Smooth muscle cell (in vitro differentiated cells): ENCODE data around the gene MRPL28. TPM values are rescaled to one million over a fixed set of nuclear protein-coding genes. Genes with fewer than 3 reads are reported as not detected.
"Not testable (repeated sequence)": the region's sequence is repeated elsewhere in the genome, so short reads cannot be mapped to it uniquely, and the experiment has no call there.

Experiments
- DNase-seq: peaks from one replicate; lab custom pipeline; 2025; ENCODE audit not compliant: unreplicated experiment; lab: John Stamatoyannopoulos, UW
- H2AFZ ChIP-seq: fragments of 200-600 bp; sonication (generic); 2 replicates; pipeline ENCODE4 v1.6.0; 2016; ENCODE audit warnings: antibody characterized with exemption, low read depth, mild to moderate bottlenecking
- H3F3A ChIP-seq: fragments of 200-600 bp; sonication (generic); 2 replicates; pipeline ENCODE4 v1.6.0; 2017; ENCODE audit warnings: antibody characterized with exemption, low read depth
- H3K27ac ChIP-seq: fragments of 200-600 bp; sonication (generic); 2 replicates; pipeline ENCODE4 v1.5.1; 2016; ENCODE audit warnings: low read depth, mild to moderate bottlenecking
- H3K27me3 ChIP-seq: fragments of 200-600 bp; sonication (generic); 2 replicates; pipeline ENCODE4 v1.6.1; 2016; ENCODE audit warnings: low read depth, mild to moderate bottlenecking
- H3K36me3 ChIP-seq: fragments of 200-600 bp; sonication (generic); 2 replicates; pipeline ENCODE4 v1.5.1; 2016; ENCODE audit warnings: low read depth
- H3K4me1 ChIP-seq: fragments of 200-600 bp; sonication (generic); 2 replicates; pipeline ENCODE4 v1.5.1; 2016; ENCODE audit warnings: low read depth
- H3K4me2 ChIP-seq: fragments of 200-600 bp; sonication (generic); 2 replicates; pipeline ENCODE4 v1.6.0; 2016; ENCODE audit warnings: mild to moderate bottlenecking
- H3K4me3 ChIP-seq: fragments of 200-600 bp; sonication (generic); 2 replicates; pipeline ENCODE4 v1.5.1; 2016; ENCODE audit warnings: mild to moderate bottlenecking
- H3K79me2 ChIP-seq: fragments of 200-600 bp; sonication (generic); 2 replicates; pipeline ENCODE4 v1.6.0; 2016; ENCODE audit warnings: low read depth, mild to moderate bottlenecking
- H3K9ac ChIP-seq: fragments of 200-600 bp; sonication (generic); 2 replicates; pipeline ENCODE4 v1.6.0; 2016; ENCODE audit warnings: low read depth
- H3K9me3 ChIP-seq: fragments of 200-600 bp; sonication (generic); replicated peaks from 2 replicates; pipeline ENCODE4 v1.5.1; 2016; ENCODE audit warnings: low read depth
- H4K20me1 ChIP-seq: fragments of 200-600 bp; sonication (generic); 2 replicates; pipeline ENCODE4 v1.6.0; 2016; ENCODE audit warnings: low read depth
- CTCF ChIP-seq: fragments of 200-600 bp; sonication (generic); IDR thresholded peaks from 2 replicates; pipeline ENCODE4 v1.5.1; 2017; ENCODE audit warnings: borderline replicate concordance, mild to moderate bottlenecking, antibody characterized with exemption; ENCODE audit not compliant: insufficient read depth, poor library complexity, severe bottlenecking
- WGBS: methylation state at CpG from one replicate; pipeline ENCODE4 v1.1.7; 2016; ENCODE audit warnings: low lambda C conversion rate; 5-methylcytosine and 5-hydroxymethylcytosine counted together
- polyA plus RNA-seq: library from polyadenylated mRNA; unstranded; fragments of >200 nt; fragmentation: Nextera tagmentation; extraction: Ambion mirVana; gene quantifications from 2 replicates; pipeline ENCODE4 v1.2.1, GENCODE V29; 2016
- total RNA-seq: library from RNA; depleted of rRNA; stranded (reverse); fragments of >200 nt; gene quantifications from 2 replicates; pipeline ENCODE4 v1.2.3, GENCODE V29; 2014

Gene MRPL28
- total and polyA plus RNA-seq, 2 experiments from 2014 or later, result 84.6 to 155 TPM

GRCh38 chr16:391885-392335 is 21.6 kb upstream of the MRPL28 start:
- H3K27me3 ChIP-seq, result no peaks in the 10 kb centered on the region
- no peaks in the 10 kb centered on the region for H3K9me3 ChIP-seq
- no peaks in the 10 kb centered on the region for H3K36me3 ChIP-seq
- no peak overlapping the region for H3K4me3 ChIP-seq
- H3K4me2 ChIP-seq, result no peak overlapping the region
- no peak overlapping the region for H3K9ac ChIP-seq
- no peak for DNase-seq
- no peak overlapping the region for H3K27ac ChIP-seq
- H3K4me1 ChIP-seq, result peaks cover 9% of the 10 kb centered on the region
- 65% methylated on average over 7 of the region's 7 CpGs for WGBS
- peak; percentile 68 for TF ChIP-seq CTCF
- no peak overlapping the region for H2AFZ ChIP-seq
- no peaks in the 10 kb centered on the region for H4K20me1 ChIP-seq
- H3F3A ChIP-seq, result peaks cover 21% of the 10 kb centered on the region
- H3K79me2 ChIP-seq, result peaks cover 3% of the 10 kb centered on the region

DNA sequence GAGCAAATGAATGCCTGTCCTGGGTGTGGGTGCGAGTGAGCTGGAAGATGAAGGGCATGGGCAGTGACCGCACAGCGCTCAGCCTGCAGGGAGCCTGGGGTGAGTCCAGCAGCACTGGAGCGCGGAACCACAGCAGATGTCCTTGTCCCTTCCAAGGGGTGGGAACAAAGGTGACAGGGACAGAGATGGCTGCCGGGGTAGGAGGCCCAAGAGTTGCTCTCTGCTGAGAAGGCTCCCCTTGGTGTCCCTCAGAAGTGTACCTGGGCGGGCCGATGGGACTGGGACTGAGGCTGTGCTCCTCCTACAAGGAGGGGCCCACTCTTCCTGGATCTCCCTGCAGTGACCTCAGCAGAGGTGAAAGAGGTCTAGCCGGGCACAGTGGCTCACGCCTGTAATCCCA is 19.0 kb upstream of the MRPL28 start:
- H3K36me3 ChIP-seq, result no peaks in the 10 kb centered on the region
- no peak overlapping the region for H2AFZ ChIP-seq
- H3F3A ChIP-seq, result peaks cover 17% of the 10 kb centered on the region
- H3K9me3 ChIP-seq, result no peaks in the 10 kb centered on the region
- H3K4me3 ChIP-seq, result no peak overlapping the region
- WGBS, result 96% methylated on average over 10 of the region's 10 CpGs
- peaks cover 3% of the 10 kb centered on the region for H3K79me2 ChIP-seq
- no peaks in the 10 kb centered on the region for H4K20me1 ChIP-seq
- H3K4me1 ChIP-seq, result peaks cover 5% of the 10 kb centered on the region
- H3K9ac ChIP-seq, result no peak overlapping the region
- H3K27me3 ChIP-seq, result no peaks in the 10 kb centered on the region
- H3K27ac ChIP-seq, result no peak overlapping the region
- H3K4me2 ChIP-seq, result no peak overlapping the region
- no peak for TF ChIP-seq CTCF
- no peak for DNase-seq

- not testable (repeated sequence) for H3K27ac ChIP-seq, H3K9ac ChIP-seq, H3K36me3 ChIP-seq, DNase-seq, H4K20me1 ChIP-seq, H3K27me3 ChIP-seq, H3K79me2 ChIP-seq, H2AFZ ChIP-seq, H3K9me3 ChIP-seq
- peak overlapping the region; percentile 78 for H3K4me2 ChIP-seq
- peaks cover 17% of the 10 kb centered on the region for H3F3A ChIP-seq
- WGBS, result 24% methylated on average over 20 of the region's 20 CpGs
- peaks cover 12% of the 10 kb centered on the region for H3K4me1 ChIP-seq
- TF ChIP-seq CTCF, result peak; percentile 8
- H3K4me3 ChIP-seq, result peak overlapping the region; percentile 28
Measured at GRCh38 chr16:387761-388666, 17.7 kb upstream of the MRPL28 start.
